Germinal center (tissue), 1 donor: Measurements from ENCODE around the gene FSD1L.
A peak's percentile ranks its signal among the peaks of the same experiment; 100 is the strongest.

Experiments
- DNase-seq: peaks from one replicate; pipeline ENCODE4 v3.0.0; 2012; ENCODE audit warnings: mixed read lengths, low spot score

FSD1L gene

GRCh38 chr9:105447814-105448812 lies at the start of gene FSD1L:
TSS of gene FSD1L (plus strand) at chr9:105448034. CDS start at chr9:105448221, 187 bp downstream.
- peak; percentile 86 for DNase-seq

GRCh38 chr9:105399117-105399516 lies 48.7 kb upstream of the FSD1L start:
- no peak for DNase-seq

GRCh38 chr9:105401651-105402050 lies 46.2 kb upstream of the FSD1L start:
- DNase-seq, result no peak

GRCh38 chr9:105403552-105404248 lies 44.1 kb upstream of the FSD1L start:
- DNase-seq, result no peak

DNA sequence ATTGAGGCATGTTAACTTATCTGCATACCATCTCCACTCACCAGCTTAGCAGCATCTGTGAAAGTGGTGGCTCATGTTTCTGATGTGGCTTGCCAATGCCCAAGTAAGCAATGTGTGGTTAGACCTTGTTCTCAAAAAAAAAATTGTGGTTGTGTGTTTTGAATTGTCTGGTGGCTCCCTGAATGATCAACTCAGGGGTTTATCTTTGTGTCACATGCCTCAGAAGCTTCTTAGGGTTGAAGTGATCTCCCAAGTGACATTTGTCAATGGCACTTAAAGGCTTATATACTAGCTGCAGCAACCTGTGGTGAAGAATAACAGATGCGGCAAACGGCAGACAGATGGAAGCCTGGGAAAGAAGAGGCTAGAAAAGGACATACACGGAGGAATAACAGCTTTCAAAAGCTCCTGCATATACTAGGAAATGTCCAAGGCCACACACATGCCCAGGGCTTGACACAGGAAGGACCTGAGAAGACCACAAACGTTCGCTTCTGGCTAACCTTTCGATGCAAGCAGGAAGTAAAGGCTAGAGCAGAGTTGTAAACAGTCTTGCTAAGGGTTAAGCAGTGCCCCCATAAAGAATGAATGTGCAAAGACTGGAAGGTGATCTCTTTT lies 42.2 kb upstream of the FSD1L start:
- peak; percentile 47 for DNase-seq

GRCh38 chr9:105406369-105406768 lies 41.5 kb upstream of the FSD1L start:
- DNase-seq, result no peak

- no peak for DNase-seq
These were observed 34.3 kb upstream of the FSD1L start for GRCh38 chr9:105413525-105413924.

DNA sequence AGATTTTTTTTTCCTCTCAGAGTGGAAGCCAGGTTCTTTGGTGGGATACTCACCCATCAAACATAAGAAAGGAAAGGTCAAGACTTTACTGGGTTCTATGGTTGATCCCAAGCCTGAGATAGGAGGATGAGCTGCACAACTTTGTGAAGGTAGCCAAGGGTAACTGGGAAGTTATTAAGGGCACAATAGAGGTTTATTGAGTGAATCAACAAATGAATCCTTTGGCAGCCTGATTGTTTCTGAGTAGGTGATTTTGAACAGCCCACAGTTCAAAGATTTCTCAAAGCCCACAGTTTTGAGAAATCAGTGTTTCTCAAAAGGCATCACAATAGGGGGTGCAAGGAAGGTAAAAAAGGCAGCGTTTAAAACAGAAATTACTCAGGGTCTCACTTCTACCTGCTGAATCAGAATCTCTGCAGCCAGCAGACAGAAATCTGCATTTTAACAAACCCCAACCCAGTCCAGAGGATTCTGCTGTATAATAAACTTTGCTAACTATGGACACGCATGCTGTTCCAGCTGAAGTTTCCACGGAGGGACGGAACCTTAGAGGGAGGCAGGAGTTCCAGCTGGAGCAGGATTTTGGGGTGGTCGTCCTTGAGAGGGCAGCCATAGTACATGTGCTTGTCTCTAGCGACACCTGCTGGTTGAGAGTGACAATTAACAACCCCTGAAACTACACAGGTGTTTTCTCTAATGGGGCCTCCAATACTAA lies 32.7 kb upstream of the FSD1L start:
- peak; percentile 69 for DNase-seq

DNA sequence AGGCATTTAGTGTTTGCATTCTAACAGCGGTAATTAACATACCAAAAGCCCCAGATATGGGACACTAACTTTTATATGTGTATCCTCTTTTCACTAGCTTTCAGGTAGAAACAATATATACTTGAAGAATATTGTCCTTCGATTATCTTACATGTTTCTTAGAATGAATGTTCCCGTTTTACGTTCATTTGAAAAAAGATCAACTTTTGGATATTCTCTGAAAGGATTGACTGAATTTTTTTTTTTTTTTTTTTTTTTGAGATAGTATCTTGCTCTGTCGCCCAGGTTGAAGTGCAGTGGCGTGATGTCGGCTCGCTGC lies 32.2 kb upstream of the FSD1L start:
- no peak for DNase-seq

GRCh38 chr9:105416840-105417239 lies 31.0 kb upstream of the FSD1L start:
- no peak for DNase-seq

- no peak for DNase-seq
These were observed 29.0 kb upstream of the FSD1L start for GRCh38 chr9:105418588-105419500.

GRCh38 chr9:105419816-105420597 lies 27.8 kb upstream of the FSD1L start:
- no peak for DNase-seq

DNA sequence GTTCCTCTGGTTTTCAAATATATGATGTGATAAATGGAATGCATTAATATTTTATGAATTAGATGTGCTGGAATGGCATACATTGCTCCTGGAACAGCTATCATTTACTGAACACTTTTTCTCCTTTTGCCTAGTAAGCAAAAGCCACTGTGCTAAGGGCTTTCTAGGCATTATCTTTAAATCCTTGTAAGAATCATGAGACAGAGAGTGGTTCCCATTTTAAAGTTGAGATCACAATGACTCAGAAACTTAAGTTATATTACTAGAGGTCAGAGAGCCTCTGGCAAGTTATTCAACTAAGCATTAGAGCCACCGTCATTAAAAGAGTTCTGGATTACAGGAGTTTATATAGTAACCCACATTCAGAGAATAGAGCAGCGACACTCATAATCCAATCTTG lies 26.7 kb upstream of the FSD1L start:
- DNase-seq, result no peak

- DNase-seq, result no peak
These were observed 26.0 kb upstream of the FSD1L start for GRCh38 chr9:105421864-105422263.

DNA sequence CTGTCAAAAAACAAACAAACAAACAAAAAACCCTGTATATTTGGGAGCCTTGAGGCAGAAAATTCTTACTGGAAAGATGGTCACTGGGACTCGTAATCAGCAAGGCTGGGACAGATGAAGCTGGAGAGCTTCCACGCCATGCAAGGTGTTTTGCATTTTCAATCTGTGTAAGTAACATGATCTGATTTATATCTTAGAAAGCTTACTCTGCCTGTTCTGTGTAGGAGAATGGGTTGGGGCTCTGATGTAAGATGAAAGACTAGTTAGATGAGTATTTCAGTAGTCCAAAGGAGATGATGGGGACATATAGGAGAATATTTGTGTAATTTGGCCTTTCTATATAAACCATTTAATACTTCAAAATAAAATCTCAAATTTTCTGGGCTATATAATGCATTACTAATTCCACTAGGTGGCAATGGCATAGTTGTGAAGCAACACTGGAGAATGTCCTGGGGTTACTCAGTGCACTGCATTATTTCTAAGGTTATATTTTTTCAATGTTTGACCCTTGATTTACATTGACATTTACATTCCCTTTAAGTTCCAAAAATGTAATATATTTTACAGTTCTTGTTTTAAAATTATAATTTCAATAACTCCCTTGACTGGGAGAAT lies 21.9 kb upstream of the FSD1L start:
- DNase-seq, result peak; percentile 24

- DNase-seq, result no peak
These were observed 21.2 kb upstream of the FSD1L start for GRCh38 chr9:105426657-105427056.

DNA sequence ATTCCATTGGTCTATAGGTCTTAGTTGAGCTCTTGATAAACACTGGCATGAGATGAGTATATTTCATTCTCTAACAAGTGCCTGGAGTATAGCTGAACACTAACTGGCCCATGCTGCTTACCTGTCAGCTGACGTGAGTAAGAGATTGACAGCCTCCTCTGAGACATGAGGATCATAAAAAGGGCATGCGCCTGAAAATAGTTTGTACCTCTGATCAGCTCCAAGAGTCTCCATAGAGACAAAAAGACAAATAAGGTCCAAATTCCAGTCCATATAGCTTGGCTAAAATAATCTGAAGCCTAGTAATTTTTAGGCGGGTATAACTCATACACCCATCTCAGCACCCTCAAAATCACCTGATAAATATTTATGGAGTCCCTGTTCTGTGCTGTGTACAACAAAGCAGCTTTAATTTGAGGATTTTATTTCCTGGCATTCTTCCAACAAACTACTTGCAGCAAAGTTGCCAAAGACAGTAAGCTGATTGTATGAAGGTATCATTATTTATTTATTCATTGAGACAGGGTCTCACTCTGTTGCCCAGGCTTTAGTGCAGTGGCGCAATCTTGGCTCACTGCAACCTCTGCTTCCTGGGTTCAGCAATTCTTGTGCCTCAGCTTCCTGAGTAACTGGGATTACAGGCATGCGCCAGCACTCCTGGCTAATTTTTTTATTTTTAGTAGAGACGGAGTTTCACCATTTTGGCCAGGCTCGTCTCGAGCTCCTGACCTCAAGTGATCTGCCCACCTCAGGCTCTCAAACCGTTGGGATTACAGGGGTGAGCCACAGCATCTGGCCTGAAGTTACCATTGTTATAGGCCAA lies 16.2 kb upstream of the FSD1L start:
- no peak for DNase-seq

GRCh38 chr9:105432247-105432842 lies 15.5 kb upstream of the FSD1L start:
- no peak for DNase-seq

DNA sequence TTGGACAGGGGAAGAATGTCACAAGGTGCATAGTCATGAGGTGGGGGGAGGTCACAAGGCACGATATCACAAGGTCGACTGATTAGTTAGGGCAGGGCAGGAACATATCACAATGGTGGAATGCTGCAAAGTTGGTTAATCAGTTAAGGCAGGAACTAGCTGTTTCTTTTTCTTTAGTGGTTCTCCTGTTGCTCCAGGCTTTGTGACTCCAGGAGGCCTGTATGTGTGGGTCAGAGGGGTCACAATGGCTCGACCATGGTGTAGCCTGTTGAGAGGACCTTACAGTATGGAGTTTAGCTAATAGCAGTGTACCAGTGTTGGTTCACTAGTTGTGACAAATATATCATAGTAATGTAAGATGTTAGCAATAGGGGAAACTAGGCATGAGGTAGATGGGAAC lies 12.4 kb upstream of the FSD1L start:
- no peak for DNase-seq
